GM18517 (cell line): ENCODE data around the gene OR4D10.

Source experiments
- ATAC-seq: cut with Tn5 transposase; IDR thresholded peaks from one replicate; pipeline ENCODE4 v1.9.1; 2021; ENCODE audit warnings: mild to moderate bottlenecking, moderate library complexity; ENCODE audit not compliant: unreplicated experiment

OR4D10 gene

DNA sequence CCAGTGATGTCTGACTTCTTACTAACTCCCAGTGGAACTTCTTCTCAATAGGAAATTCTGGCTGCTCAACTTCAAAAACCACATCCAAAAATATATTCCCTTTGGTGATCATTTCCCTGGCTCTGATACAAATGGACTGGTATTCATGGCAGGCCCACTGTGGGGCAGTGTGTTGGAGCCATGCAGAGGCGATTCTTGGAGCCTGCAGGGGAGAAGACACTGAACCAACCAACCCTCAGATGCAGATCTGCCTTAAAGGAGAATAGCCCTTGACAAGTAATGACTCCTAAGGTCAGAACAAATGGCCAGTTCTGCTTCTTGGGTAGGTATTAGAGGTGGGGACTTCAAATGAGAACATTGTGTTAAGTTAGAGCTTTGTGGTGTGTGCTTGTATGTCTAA is 50.4 kb downstream of the OR4D10 start:
- ATAC-seq, result no peak

DNA sequence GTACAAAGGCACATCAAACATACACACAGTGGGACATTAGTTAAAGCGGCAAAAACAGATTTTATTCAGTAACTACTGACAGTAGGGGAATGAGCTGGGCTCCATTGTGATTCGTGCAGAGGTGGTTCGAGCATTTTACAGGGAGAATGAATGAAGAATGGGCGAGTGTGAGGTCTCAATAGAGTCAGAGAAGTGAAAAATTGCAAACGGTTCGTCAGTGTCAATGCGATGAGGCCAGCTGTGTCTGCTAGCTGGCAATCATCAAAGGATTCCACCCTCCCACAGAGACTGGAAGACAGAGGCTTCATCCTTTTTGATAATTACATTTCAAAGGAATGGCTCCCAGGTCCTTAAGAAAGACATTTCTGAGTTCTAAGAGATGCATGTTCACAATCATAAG is 55.6 kb downstream of the OR4D10 start:
- no peak for ATAC-seq
